ENCODE data around the gene CACHD1.

The CACHD1 gene

DNA sequence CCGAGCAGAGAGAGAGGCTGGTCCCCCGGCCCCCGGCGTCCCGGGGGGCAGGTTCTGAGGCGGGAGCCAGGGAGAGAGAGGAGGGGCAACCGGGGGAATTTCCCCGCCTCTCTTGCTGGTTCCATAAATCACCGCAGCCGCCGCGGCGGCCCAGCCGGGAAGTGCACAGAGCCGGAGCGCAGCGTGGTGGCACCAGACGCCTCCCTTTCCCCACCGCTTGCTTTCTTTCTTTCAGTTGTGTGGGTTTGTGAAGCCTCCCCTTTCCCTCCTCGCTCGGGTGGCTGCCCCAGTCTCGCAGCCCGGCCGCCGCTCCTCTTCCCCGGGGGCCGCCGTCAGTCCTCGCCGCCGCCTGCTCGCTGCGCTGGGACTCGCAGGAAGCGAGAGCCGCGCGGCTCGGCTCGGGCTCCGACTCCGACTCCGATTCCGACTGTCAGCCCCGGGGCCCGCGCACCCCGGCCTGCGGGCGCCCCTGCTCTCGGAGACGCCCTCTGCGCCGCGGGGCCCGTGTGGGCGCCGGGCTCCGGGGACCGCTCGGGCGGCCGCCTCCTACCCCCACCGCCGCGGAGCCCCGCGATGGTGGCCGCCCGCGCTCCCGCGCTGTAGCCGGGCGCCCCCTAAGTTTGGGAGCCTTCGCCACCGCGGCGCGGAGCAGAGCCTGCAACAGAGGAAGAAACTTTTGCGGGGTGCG lies at the start of gene CACHD1:
Gene CACHD1 (plus strand): TSS at position 153 of the 688 bp plus-strand sequence. CDS start 616 bp downstream, outside the sequence.
- DNase-seq (ENCODE audit: low spot score): peak; percentile 59

DNA sequence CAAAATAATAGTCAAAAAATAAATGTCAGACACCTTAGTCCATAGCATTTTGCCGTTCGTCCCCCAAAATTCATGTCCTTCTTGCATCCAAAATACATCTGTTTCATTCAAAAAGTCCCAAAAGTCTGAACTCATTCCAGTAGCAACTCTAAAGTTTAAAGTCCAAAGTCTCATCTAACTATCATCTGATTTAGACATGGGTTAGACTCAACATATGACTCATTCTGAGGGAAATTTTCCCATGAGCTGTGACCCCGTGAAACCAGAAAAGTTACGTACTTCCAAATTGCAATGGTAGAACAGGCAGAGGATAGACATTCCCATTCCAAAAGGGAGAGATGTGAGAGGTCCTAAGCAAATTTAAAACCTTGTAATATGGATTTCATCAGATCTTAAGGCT lies 48.6 kb upstream of the CACHD1 start:
- no peak for DNase-seq (ENCODE audit: low spot score)

DNA sequence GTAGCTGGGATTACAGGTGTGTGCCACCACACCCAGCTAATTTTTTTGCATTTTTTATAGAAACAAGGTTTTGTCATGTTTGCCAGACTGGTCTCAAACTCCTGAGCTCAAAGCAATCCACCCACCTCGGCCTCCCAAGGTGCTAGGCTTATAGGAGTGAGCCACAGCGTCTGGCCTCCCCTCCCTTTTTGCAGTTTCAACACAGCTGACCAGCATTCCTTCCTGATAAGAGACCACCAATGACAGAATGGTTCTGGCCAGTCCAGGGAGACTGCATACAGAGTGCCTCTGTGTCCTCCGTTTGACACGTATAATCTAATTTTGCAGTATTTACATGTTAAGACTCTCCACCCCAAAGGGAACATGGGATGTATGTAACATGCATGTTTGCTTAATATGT lies 46.4 kb upstream of the CACHD1 start:
- no peak for DNase-seq (ENCODE audit: low spot score)

DNA sequence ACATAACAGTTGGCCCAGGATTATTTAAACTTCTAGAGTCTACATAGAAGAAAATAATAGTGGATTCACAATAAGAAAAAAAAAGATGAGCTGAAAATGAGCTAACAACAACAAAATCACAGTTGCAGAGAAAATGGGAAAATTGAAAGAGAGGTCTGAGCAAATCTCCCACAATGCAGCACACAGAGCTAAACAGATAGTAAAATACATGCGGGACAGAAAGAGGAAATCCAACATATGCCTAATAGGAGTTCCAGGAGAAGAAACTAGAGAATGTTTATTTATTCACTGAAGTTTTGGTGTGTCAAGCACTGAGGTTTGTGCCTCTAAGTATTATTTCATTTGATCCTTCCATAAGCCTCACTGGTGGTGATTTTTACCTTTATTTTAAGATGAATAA lies 45.5 kb upstream of the CACHD1 start:
- no peak for DNase-seq (ENCODE audit: low spot score)

DNA sequence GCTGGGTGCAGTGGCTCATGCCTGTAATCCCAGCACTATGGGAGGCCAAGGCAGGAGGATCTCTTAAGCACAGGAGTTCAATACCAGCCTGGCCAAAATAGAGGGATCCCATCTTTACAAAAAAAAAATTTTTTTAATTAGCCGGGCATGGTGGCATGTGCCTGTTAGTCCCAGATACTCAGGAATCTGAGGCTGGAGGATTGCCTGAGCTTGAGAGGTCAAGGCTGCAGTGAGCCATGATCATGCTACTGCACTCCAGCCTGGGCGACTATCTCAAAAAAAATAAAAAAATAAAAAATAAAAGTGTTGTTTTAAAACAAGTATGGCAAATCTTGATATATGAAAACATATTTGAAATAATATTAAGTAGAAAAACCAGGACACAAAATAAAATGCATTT lies 44.4 kb upstream of the CACHD1 start:
- DNase-seq (ENCODE audit: low spot score): no peak

DNA sequence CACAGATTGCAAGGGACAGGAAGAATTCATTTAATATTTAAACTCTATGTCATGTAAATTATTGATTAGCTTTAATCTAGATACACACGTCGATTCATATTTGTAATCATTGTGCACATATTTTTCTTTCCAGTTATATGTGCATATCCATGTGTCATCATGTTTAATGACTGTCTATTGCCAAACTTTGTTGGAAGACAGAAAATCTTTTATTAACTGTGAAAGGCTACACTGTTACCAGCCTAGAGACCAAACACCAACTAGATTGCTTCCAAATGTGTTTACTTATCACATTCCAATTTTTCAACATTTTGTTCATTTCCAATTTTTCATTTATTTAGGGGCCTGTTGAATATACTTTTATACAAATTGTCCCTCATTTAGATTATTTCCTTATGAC lies 43.2 kb upstream of the CACHD1 start:
- DNase-seq (ENCODE audit: low spot score): no peak

DNA sequence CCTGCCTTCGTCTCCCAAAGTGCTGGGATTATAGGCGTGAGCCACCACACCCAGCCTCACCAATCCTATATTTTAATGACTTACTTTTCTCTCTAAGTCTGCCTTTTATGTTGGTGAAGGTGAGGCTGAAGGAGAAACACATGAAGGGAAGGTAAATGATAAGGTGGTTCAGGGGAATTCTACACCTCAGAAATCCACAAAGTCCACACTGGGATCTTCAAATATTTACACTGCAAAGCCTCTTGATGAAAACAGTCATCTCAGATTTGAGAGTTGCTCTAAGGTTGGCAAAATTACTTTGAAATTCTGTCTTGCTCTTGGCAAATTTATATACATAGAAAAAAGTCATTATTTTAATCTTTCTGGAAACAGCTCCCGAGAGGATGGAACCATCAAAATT lies 42.0 kb upstream of the CACHD1 start:
- DNase-seq (ENCODE audit: low spot score): no peak

DNA sequence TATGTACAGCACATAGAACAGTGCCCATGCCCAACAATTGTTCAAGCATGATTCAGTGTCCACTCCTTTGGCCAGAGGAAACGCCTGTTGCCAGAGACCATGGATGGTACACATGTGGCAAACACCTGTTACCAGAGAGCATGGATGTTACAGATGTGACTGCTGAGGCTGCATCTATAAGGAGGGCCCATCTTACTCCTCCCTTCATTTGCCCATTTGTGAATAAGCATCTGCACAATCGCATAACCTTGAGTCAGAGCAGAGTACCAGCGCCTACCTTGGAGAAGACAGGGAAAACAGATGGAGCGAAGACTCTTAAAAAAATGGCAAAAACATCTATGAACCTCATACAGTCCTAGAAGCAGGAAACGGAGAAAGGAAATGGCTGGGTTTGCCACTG lies 36.6 kb upstream of the CACHD1 start:
- DNase-seq (ENCODE audit: low spot score): no peak

DNA sequence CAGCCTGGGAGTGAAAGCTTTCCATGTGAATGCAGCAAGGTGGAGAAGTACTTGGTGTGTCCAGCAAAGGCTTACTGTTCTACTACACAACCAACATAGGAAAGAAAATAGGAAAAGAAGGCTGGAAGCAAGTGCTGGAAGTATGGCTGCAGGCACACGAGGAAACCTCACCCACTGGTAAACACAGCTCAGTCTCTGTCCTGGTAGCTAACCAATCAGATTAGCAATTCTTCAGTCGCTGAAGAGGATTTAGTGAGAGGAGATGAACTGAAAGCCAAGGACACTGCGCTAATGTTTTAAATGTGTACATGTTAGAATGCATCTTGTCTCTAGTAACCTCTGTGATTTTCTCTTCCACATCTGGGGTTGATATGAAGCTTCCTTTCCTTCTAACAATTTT lies 36.2 kb upstream of the CACHD1 start:
- DNase-seq (ENCODE audit: low spot score): no peak

DNA sequence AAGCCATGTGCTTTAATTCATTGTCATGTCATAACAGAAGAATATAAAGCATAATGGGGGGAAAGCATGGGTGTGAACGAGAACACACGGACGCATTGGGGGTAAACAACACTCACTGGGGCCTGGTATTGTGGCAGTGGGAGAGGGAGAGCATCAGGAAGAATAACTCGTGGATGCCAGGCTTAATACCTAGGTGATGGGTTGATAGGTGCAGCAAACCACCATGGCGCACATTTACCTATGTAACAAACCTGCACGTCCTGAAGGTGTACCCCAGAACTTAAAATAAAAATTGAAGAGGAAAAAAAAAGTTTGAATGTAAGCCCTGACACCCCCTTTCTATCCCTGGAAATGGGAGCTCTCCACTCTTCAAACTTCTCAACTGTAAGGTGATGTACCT lies 34.9 kb upstream of the CACHD1 start:
- no peak for DNase-seq (ENCODE audit: low spot score)

DNA sequence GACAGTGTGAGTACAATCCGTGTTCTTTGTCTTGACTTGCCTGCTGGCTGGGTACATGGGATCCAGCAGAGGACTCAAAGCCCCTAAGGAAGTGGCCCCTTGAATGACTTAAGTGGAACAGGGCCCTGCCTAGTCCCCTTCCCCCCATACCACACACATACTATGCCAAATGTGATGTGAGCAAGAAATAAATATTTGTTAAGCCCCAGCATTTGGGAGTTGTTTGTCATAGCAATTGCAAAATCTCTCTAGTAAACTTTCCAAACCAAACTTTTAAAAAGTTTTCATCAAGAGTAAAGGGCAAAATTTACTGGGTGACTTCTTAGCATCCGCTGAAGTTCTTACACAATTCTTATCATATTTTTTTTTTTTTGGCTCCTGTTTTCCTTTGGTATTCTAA lies 32.5 kb upstream of the CACHD1 start:
- no peak for DNase-seq (ENCODE audit: low spot score)

DNA sequence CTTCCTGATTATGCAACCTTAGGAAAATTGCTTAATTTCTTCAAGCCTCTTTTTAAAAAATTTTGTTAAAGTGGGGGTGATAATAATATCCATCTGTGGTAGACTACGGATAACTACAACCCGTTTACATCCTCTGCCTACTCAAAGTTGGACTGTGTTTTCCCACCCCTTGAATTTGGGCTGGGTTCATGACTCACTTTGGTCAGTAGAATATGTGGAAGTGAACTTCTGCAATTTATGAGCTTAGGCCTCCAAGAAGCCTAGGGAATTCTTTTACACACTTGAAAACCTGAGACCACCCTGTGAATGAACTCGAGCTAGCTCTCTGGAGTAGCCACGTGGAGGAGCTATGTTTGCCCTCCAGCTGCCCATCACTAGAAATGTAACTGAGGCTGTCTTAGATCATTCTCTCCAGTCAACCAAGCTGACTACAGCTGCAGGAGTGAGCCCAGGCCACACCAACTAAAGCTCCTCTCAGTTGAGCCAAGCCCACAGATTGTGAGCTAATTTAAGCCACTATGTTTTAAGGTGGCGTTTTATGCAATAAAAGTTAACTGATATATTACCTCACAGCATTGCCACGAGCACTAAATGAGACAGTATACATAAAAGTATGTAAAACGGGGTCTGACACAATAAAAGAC lies 29.6 kb upstream of the CACHD1 start:
- DNase-seq (ENCODE audit: low spot score): no peak

DNA sequence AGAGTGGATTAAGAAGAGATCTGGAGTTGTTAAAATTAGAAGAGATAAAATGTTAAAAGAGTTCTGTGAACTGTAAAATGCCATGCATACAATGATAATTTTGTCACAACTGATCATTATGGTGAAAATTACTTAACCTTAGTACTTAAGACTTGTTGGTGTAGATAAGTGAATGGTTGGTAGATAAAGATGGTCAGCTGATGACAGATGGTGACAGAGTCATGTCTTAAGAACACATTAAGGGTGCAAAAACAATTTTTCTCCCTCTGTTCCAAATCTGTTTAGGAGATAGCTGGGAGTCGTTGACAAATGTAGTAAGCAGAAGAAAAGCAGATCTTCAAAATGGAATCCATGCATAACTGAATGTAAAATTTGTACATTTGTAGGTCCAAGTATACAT lies 18.5 kb upstream of the CACHD1 start:
- no peak for DNase-seq (ENCODE audit: low spot score)

DNA sequence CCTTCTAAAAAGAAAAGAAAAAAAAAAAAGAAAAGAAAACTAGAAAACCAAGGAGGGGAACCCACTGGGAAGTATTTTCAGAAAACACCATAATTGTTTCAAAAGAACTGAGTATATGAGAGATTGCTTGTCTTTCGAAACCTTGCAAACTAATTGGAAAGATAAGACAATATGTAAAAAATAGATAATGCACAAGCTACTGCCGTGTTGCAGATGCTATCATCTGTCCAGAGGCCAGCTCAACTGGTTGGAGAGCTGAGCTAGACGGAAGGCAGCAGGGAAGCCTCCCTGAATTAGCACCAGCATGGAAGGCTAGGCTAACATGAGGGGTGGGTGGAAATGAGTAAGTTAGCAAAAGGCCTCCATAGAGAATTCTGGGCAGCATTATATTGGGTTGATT lies 16.2 kb upstream of the CACHD1 start:
- DNase-seq (ENCODE audit: low spot score): no peak

DNA sequence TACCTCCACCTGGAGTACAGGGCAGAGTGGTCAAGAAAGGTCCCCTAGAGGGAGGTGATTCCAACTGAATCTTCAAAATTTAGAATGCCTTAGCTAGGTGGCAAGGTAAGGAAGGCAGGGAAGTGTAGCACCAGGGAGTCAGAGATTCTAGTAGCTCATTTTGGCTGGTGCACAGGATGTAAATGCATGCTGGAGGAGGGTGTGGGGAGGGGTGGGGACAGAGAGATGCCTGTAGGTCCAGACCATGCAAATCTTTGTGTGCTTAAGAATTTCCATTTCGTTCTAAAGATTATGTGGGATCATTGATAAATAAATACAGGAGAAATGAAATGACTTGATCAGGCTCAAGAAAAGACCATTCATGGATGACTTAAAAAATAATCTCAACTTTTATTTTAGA lies 11.0 kb upstream of the CACHD1 start:
- DNase-seq (ENCODE audit: low spot score): no peak

DNA sequence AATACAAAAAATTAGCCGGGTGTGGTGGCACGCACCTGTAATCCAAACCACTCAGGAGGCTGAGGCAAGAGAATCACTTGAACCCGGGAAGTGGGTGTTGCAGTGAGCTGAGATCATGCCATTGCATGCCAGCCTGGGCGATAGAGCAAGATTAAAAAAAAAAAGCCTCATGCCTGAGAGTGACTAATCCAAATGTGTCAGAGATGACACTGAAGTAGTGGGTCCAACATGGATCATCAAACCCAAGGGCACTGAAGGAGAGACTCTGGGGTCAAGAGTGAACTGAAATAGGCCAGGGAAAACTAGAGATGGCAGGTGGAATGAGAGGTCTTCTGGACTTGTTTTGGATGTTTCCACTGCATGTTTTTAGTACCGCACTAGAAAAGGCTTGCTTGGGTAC lies 10.2 kb upstream of the CACHD1 start:
- no peak for DNase-seq (ENCODE audit: low spot score)

DNA sequence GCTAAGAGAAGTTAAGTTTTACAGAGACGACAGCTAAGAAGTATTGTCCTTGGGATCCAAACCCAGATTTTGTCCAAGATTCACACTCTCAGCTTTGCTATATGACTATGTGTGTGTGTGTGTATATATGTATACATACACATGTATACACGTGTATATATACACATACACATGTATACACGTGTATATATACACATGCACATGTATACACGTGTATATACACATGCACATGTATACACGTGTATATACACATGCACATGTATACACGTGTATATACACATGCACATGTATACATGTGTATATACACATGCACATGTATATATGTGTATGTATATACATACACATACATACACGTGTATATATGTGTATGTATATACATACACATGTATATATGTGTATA lies 3.9 kb upstream of the CACHD1 start:
- no peak for DNase-seq (ENCODE audit: low spot score)

DNA sequence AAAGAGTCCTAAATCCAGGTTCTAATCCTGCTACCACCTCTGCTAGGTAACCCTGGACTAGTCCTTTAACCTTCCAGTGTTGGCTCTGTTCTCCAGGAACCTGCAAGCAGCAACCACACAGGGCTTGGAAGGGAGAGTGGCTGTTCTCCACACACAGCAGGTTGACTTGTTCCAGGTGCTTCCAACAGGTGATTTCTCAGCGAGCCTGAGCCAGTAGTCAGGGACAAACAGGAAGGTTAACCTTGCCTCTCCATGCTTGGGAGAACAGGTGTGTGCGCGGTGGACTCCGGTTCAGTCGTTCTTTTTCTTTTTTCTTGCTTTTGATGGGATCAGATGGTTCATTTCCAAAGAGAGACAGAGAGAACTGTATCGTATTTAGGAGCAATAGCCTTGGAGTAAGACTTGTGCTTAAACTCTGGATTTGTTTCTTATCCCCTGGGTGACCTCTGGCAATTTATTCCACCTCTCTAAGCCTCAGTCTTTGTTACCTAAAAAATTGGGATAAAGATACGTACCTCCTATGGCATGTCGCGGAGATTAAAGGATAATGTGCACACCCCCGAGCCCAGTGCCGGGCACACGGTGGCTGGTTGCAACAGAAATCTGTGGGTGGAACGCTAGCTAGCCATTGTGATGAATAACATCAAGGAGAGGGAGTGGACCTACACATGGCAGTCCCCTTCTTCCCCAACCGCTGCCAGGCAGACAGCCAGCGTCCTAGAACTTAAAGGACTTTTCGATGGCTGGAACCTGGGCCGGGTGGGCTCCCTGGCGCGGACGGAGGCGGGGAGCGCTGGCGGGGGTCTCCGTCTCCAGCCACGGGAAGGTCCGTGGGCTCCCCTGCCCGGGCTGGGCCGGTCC lies 583 bp upstream of the CACHD1 start:
- DNase-seq (ENCODE audit: low spot score): no peak

DNA sequence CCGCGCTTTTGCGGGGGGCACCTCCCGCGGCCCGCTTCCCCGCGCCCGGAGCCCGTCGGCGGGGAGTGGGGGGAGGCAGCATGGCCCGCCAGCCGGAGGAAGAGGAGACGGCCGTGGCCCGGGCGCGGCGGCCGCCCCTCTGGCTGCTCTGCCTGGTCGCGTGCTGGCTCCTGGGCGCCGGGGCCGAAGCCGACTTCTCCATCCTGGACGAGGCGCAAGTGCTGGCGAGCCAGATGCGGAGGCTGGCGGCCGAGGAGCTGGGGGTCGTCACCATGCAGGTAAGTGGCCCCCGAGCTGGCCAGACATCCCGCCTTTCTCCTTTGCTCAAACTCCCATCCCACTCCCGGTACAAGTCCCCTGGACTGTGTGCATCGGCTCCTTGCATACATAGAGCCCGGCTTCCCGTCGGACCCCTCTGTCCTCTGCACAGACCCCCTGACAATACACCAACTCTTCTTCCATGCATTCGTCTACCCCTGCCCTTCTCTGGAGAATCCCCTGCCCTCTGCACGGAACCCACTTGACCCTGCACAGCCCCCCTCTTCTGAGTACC lies 812 bp downstream of the CACHD1 start:
- DNase-seq (ENCODE audit: low spot score): no peak

DNA sequence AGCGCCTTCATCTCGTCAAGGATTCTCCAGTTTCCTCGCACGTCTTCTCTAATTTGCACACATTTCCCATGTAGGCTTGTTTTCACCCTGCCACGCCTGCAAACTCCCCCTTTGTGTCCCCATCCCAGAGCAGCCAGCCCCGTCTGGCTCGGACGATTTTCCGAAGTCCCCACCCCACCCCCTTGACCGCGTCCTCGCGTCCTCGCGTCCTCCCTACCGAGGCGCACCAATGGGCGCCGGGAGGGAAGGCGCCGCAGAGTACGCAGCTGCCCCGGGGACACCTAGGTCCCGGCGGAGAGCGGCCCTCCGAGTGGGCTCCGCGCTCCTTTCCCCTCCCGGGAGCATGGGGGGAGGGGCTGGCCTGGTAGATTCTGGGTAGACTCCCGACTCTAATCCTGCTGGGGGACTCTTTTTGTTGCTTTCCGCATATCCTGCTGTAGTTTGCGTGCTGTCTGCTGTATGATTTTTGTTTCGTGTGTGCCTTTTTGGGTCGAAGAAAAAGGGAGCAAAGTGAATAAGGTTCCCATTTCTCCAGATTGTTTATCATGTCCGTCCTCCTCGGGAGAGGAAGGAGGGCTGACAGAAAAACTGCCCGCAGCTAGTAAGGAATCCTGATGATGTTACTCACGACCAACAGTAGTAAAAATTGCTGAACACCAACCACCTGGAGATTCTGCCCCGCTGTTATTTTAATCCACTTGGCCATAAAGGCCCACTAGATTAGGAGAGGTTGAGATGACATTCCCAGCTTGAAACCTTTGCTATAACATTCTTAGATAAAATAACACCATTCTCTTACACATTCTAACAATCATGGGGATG lies 1.5 kb downstream of the CACHD1 start:
- no peak for DNase-seq (ENCODE audit: low spot score)

DNA sequence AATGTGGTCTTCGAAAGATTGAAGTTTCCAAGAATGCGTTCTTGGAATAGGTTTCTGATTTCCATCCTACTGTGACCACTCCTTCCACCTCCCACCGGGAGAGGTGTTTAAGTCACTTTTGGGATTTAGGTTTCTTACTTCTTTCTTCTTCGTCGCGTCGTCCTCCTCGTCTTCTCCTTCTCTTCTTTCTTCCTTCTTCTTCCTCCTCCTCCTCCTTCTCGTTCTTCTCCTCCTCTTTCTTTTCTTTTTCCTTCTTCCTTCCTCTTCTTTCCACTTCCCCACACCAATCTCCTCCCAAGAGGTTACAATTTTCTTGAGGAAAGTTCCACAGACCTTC lies 2.1 kb downstream of the CACHD1 start:
- no peak for DNase-seq (ENCODE audit: low spot score)

DNA sequence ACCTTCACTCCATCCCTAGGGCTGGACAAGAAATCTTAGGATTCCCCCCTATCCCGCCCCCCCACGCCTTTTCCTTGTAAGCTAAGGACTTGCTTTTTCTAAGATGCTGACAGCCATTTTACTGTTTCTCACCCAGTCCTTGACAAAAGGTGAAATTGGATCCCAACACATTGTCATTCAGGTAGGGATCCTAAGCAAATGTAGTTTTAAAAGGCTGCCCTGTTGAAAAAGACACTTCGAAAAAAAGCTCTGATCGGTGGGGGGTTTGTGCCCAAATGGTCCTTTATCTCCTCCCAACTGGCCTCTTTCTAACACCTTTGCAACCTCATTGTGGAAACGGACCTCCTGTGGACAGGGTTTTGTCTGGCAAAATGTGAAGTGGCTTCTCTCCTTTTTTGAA lies 2.9 kb downstream of the CACHD1 start:
- no peak for DNase-seq (ENCODE audit: low spot score)
